ENCODE results near the gene RSL1D1.

RSL1D1 gene

DNA sequence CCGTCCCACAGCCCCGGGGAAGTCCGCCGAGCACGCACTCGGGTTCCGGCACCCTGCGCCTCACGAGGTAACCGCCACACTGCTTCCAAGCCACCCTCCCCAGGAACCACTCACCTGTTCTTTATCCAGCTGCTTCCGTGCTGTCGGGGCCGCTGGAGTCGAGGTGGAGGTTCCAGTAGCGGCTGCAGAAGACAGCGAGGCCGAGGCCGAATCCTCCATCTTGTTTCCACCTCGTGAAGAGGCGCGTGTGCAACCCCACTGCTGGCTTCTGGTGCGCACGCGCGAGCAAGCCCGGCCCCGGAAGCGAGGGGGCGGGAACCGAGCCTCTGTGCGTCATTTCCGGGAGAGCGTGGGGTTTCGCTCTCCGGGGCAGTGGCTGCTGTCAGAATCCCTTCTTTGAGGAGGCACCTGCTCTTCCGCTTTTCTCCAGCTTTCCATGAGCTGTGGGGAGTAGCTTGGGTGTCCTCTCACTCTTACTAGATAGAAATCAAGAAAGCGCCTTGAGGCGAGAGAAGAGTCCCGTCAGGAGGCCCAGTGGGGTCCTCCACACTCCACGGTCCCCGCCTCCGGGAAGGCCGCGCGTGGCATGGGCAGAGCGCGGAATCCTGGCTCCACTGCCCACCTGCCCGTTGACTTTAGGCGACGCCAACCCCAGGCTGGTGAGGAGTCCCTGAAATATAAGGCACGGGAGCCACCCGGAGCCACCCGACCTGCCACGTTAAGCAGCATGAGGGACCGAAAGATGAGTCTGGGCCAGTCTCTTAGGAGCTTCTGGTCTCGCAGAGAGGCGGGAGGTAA, at the start of gene RSL1D1:
TSS of gene RSL1D1 (minus strand) at position 249 of the 798 bp plus-strand sequence. CDS start at position 219, 30 bp downstream.
- in situ Hi-C loops (cut with HindIII; ENCODE audit: low pct_ligation_motif_present, low sequenced_read_pairs) = no loop called here
- Histone ChIP-seq H3K36me3 (replicated peaks) (peaks cover 26% of the 10 kb centered on the region), H3K27me3 (replicated peaks) (no peaks in the 10 kb centered on the region), H3K4me3 (ENCODE audit: low read depth, low read length) (peak within 1 kb of the TSS; percentile 98), H3K27ac (peak within 1 kb of the TSS; percentile 66)
- peak; percentile 85 for DNase-seq
- TF ChIP-seq, protein P1, sequence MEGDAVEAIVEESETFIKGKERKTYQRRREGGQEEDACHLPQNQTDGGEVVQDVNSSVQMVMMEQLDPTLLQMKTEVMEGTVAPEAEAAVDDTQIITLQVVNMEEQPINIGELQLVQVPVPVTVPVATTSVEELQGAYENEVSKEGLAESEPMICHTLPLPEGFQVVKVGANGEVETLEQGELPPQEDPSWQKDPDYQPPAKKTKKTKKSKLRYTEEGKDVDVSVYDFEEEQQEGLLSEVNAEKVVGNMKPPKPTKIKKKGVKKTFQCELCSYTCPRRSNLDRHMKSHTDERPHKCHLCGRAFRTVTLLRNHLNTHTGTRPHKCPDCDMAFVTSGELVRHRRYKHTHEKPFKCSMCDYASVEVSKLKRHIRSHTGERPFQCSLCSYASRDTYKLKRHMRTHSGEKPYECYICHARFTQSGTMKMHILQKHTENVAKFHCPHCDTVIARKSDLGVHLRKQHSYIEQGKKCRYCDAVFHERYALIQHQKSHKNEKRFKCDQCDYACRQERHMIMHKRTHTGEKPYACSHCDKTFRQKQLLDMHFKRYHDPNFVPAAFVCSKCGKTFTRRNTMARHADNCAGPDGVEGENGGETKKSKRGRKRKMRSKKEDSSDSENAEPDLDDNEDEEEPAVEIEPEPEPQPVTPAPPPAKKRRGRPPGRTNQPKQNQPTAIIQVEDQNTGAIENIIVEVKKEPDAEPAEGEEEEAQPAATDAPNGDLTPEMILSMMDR (IDR thresholded peaks at IDR 0.05; ENCODE audit: low read depth, low read length, missing control alignments) = no peak

DNA sequence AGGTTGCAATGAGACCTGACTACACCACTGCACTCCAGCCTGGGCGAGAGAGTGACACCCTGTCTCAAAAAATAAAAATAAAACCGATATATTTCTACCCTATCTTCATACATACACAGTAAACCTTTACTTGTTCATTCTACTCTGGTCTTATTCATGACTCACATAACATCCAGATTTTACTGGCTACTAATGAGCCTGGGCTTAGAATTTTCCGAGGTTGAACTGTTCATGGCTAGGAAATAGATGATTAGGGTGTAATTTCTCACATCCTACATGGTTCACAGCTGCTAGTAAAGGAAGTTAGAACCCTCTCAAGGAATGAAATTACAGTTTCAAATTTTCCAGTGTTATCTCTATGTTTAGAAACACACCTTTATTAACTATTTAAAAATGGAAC, 49.7 kb upstream of the RSL1D1 start:
- H3K27me3 ChIP-seq (replicated peaks) = no peaks in the 10 kb centered on the region
- in situ Hi-C loops (cut with HindIII; ENCODE audit: low pct_ligation_motif_present, low sequenced_read_pairs) = no loop called here
- no peak overlapping the region for H3K4me3 ChIP-seq (ENCODE audit: low read depth, low read length)
- DNase-seq = no peak
- H3K27ac ChIP-seq = no peak overlapping the region
- TF ChIP-seq, protein P1 (IDR thresholded peaks at IDR 0.05; ENCODE audit: low read depth, low read length, missing control alignments) = no peak
- H3K36me3 ChIP-seq (replicated peaks) = peaks cover 4% of the 10 kb centered on the region

DNA sequence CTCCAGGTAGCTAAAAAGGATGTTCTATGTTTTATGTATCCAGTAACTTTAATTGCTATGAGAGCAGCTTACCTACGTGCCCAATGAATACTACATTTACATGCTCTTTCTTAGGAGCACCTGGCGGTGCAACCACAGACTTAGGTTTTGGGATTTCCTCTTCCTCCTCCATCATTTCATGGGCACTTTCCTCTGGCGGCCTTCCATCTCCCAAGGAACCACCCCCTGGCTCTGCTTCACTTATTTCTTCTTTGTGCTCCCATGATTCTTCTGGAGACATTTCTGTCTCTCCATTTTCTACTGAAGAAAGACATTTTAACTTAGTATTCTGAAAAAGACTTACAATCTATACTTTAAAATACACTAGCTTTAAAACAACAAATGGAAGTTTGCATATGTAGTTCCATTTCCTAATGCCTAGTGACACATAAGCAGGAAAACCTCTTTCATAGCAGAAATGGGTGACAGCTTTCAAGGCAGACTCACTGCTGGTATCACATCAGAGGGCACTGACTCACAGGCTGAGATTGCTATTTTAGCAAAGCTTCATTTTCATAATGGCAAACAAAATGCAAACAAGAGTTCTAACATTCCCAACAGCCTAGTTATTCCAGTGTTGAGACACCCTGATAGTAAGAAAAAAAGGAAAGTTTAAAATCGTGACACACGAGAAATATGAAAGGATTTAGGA, 45.3 kb upstream of the RSL1D1 start:
- DNase-seq = peak; percentile 79
- in situ Hi-C loops (cut with HindIII; ENCODE audit: low pct_ligation_motif_present, low sequenced_read_pairs) = no loop called here
- no peaks in the 10 kb centered on the region for H3K27me3 ChIP-seq (replicated peaks)
- H3K4me3 ChIP-seq (ENCODE audit: low read depth, low read length) = no peak overlapping the region
- H3K36me3 ChIP-seq (replicated peaks) = peaks cover 31% of the 10 kb centered on the region
- TF ChIP-seq, protein P1 (IDR thresholded peaks at IDR 0.05; ENCODE audit: low read depth, low read length, missing control alignments) = no peak
- peak overlapping the region; percentile 60 for H3K27ac ChIP-seq

DNA sequence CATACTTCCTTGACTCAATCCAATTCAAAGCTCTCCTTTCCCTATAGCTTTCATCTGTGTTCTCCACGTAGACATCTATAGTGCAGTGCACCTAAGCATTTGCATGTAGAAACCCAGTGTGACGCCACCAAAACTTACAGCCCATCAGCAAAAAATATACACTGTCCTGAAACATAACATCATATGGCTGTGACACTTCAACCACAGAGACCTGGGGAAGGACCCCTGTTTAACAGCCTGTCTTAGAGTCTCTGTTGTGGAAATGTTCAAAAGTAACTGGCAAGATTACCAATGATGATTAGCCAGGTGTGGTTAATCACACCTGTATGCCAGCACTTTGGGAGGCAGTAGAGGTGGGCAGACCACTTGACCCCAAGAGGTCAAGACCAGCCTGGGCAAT, 42.2 kb upstream of the RSL1D1 start:
- Histone ChIP-seq H3K4me3 (ENCODE audit: low read depth, low read length) (no peak overlapping the region), H3K36me3 (replicated peaks) (peaks cover 46% of the 10 kb centered on the region), H3K27ac (no peak overlapping the region), H3K27me3 (replicated peaks) (no peaks in the 10 kb centered on the region)
- in situ Hi-C loops (cut with HindIII; ENCODE audit: low pct_ligation_motif_present, low sequenced_read_pairs) = no loop called here
- DNase-seq = no peak
- TF ChIP-seq, protein P1 (IDR thresholded peaks at IDR 0.05; ENCODE audit: low read depth, low read length, missing control alignments) = no peak

DNA sequence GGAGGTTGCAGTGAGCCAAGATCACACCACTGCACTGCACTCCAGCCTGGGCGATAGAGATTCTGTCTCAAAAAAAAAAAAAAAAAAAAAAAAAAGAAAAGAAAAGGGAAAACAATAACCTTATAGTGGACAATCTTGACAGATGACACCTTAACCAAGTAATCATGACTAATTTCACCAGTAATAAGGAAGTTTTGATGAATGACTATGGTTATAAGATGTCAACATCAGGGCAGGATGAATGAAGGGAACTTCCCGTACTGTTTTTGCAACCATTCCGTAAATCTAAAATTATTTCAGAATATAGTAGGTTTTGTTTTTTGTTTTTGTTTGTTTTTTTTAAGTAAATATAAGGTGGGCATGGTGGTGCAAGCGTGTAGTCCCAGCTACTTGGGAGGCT, 41.4 kb upstream of the RSL1D1 start:
- in situ Hi-C loops (cut with HindIII; ENCODE audit: low pct_ligation_motif_present, low sequenced_read_pairs) = no loop called here
- H3K27me3 ChIP-seq (replicated peaks) = no peaks in the 10 kb centered on the region
- no peak for DNase-seq
- H3K36me3 ChIP-seq (replicated peaks) = peaks cover 50% of the 10 kb centered on the region
- TF ChIP-seq, protein P1 (IDR thresholded peaks at IDR 0.05; ENCODE audit: low read depth, low read length, missing control alignments) = no peak
- H3K27ac ChIP-seq = no peak overlapping the region
- H3K4me3 ChIP-seq (ENCODE audit: low read depth, low read length) = no peak overlapping the region
